Smooth muscle cell (in vitro differentiated cells): ENCODE data around the gene LCN12. TPM values are rescaled to one million over a fixed set of nuclear protein-coding genes. Genes with fewer than 3 reads are reported as not detected.

Experiments
- DNase-seq: peaks from one replicate; lab custom pipeline; 2025; ENCODE audit not compliant: unreplicated experiment; lab: John Stamatoyannopoulos, UW
- H2AFZ ChIP-seq: fragments of 200-600 bp; sonication (generic); 2 replicates; pipeline ENCODE4 v1.6.0; 2016; ENCODE audit warnings: antibody characterized with exemption, low read depth, mild to moderate bottlenecking
- H3F3A ChIP-seq: fragments of 200-600 bp; sonication (generic); 2 replicates; pipeline ENCODE4 v1.6.0; 2017; ENCODE audit warnings: antibody characterized with exemption, low read depth
- H3K27ac ChIP-seq: fragments of 200-600 bp; sonication (generic); 2 replicates; pipeline ENCODE4 v1.5.1; 2016; ENCODE audit warnings: low read depth, mild to moderate bottlenecking
- H3K27me3 ChIP-seq: fragments of 200-600 bp; sonication (generic); 2 replicates; pipeline ENCODE4 v1.6.1; 2016; ENCODE audit warnings: low read depth, mild to moderate bottlenecking
- H3K36me3 ChIP-seq: fragments of 200-600 bp; sonication (generic); 2 replicates; pipeline ENCODE4 v1.5.1; 2016; ENCODE audit warnings: low read depth
- H3K4me1 ChIP-seq: fragments of 200-600 bp; sonication (generic); 2 replicates; pipeline ENCODE4 v1.5.1; 2016; ENCODE audit warnings: low read depth
- H3K4me2 ChIP-seq: fragments of 200-600 bp; sonication (generic); 2 replicates; pipeline ENCODE4 v1.6.0; 2016; ENCODE audit warnings: mild to moderate bottlenecking
- H3K4me3 ChIP-seq: fragments of 200-600 bp; sonication (generic); 2 replicates; pipeline ENCODE4 v1.5.1; 2016; ENCODE audit warnings: mild to moderate bottlenecking
- H3K79me2 ChIP-seq: fragments of 200-600 bp; sonication (generic); 2 replicates; pipeline ENCODE4 v1.6.0; 2016; ENCODE audit warnings: low read depth, mild to moderate bottlenecking
- H3K9ac ChIP-seq: fragments of 200-600 bp; sonication (generic); 2 replicates; pipeline ENCODE4 v1.6.0; 2016; ENCODE audit warnings: low read depth
- H3K9me3 ChIP-seq: fragments of 200-600 bp; sonication (generic); replicated peaks from 2 replicates; pipeline ENCODE4 v1.5.1; 2016; ENCODE audit warnings: low read depth
- H4K20me1 ChIP-seq: fragments of 200-600 bp; sonication (generic); 2 replicates; pipeline ENCODE4 v1.6.0; 2016; ENCODE audit warnings: low read depth
- CTCF ChIP-seq: fragments of 200-600 bp; sonication (generic); IDR thresholded peaks from 2 replicates; pipeline ENCODE4 v1.5.1; 2017; ENCODE audit warnings: borderline replicate concordance, mild to moderate bottlenecking, antibody characterized with exemption; ENCODE audit not compliant: insufficient read depth, poor library complexity, severe bottlenecking
- WGBS: methylation state at CpG from one replicate; pipeline ENCODE4 v1.1.7; 2016; ENCODE audit warnings: low lambda C conversion rate; 5-methylcytosine and 5-hydroxymethylcytosine counted together
- polyA plus RNA-seq: library from polyadenylated mRNA; unstranded; fragments of >200 nt; fragmentation: Nextera tagmentation; extraction: Ambion mirVana; gene quantifications from 2 replicates; pipeline ENCODE4 v1.2.1, GENCODE V29; 2016
- total RNA-seq: library from RNA; depleted of rRNA; stranded (reverse); fragments of >200 nt; gene quantifications from 2 replicates; pipeline ENCODE4 v1.2.3, GENCODE V29; 2014

Gene LCN12
- total and polyA plus RNA-seq, 2 experiments from 2014 or later: not detected

- Histone ChIP-seq H3K4me2 (no peak overlapping the region), H3K36me3 (no peaks in the 10 kb centered on the region), H3F3A (no peaks in the 10 kb centered on the region), H2AFZ (no peak overlapping the region), H3K9me3 (no peaks in the 10 kb centered on the region), H3K4me1 (no peaks in the 10 kb centered on the region), H4K20me1 (no peaks in the 10 kb centered on the region), H3K9ac (no peak overlapping the region), H3K27ac (no peak overlapping the region), H3K4me3 (no peak overlapping the region), H3K27me3 (no peaks in the 10 kb centered on the region), H3K79me2 (no peaks in the 10 kb centered on the region)
- TF ChIP-seq CTCF: no peak
- DNase-seq: no peak
- WGBS: 90% methylated on average over 9 of the region's 9 CpGs
Observed at GRCh38 chr9:136955943-136956335, 3.9 kb downstream of the LCN12 start.

- Histone ChIP-seq H4K20me1 (no peaks in the 10 kb centered on the region), H3K9ac (no peak overlapping the region), H2AFZ (no peak overlapping the region), H3K4me2 (no peak overlapping the region), H3K79me2 (no peaks in the 10 kb centered on the region), H3K27ac (no peak overlapping the region), H3K36me3 (no peaks in the 10 kb centered on the region), H3F3A (no peaks in the 10 kb centered on the region), H3K4me3 (no peak overlapping the region), H3K9me3 (no peaks in the 10 kb centered on the region), H3K4me1 (no peaks in the 10 kb centered on the region), H3K27me3 (no peaks in the 10 kb centered on the region)
- no peak for TF ChIP-seq CTCF
- 93% methylated on average over 4 of the region's 4 CpGs for WGBS
- no peak for DNase-seq
Observed at GRCh38 chr9:136956604-136957003, 4.5 kb downstream of the LCN12 start.

GRCh38 chr9:136957461-136957860 is 5.4 kb downstream of the LCN12 start:
- no peaks in the 10 kb centered on the region for H3F3A ChIP-seq
- DNase-seq: no peak
- no peak overlapping the region for H3K4me2 ChIP-seq
- H3K4me3 ChIP-seq: no peak overlapping the region
- no peaks in the 10 kb centered on the region for H3K27me3 ChIP-seq
- no peak overlapping the region for H3K9ac ChIP-seq
- H3K9me3 ChIP-seq: no peaks in the 10 kb centered on the region
- TF ChIP-seq CTCF: no peak
- no peak overlapping the region for H2AFZ ChIP-seq
- no peaks in the 10 kb centered on the region for H3K79me2 ChIP-seq
- no peaks in the 10 kb centered on the region for H3K4me1 ChIP-seq
- no CpG with 5 or more reads among the region's 1 CpG for WGBS
- H3K36me3 ChIP-seq: no peaks in the 10 kb centered on the region
- no peaks in the 10 kb centered on the region for H4K20me1 ChIP-seq
- H3K27ac ChIP-seq: no peak overlapping the region

GRCh38 chr9:136957901-136958300 is 5.8 kb downstream of the LCN12 start:
- H3K4me2 ChIP-seq: no peak overlapping the region
- no peak overlapping the region for H3K4me3 ChIP-seq
- H3K9ac ChIP-seq: no peak overlapping the region
- H3K4me1 ChIP-seq: no peaks in the 10 kb centered on the region
- no peak overlapping the region for H3K27ac ChIP-seq
- H3K27me3 ChIP-seq: no peaks in the 10 kb centered on the region
- no peak for TF ChIP-seq CTCF
- no peak overlapping the region for H2AFZ ChIP-seq
- no peaks in the 10 kb centered on the region for H3K36me3 ChIP-seq
- DNase-seq: no peak
- 94% methylated on average over 6 of the region's 6 CpGs for WGBS
- no peaks in the 10 kb centered on the region for H3K79me2 ChIP-seq
- H3K9me3 ChIP-seq: no peaks in the 10 kb centered on the region
- no peaks in the 10 kb centered on the region for H4K20me1 ChIP-seq
- H3F3A ChIP-seq: no peaks in the 10 kb centered on the region
